HG02798 (cell line): Measurements from ENCODE around the gene SEMA7A.
A peak's percentile ranks its signal among the peaks of the same experiment; 100 is the strongest.

Experiments
- ATAC-seq: cut with Tn5 transposase; IDR thresholded peaks from one replicate; pipeline ENCODE4 v1.9.1; 2021; ENCODE audit warnings: mild to moderate bottlenecking; ENCODE audit not compliant: unreplicated experiment, poor library complexity

The SEMA7A gene

DNA sequence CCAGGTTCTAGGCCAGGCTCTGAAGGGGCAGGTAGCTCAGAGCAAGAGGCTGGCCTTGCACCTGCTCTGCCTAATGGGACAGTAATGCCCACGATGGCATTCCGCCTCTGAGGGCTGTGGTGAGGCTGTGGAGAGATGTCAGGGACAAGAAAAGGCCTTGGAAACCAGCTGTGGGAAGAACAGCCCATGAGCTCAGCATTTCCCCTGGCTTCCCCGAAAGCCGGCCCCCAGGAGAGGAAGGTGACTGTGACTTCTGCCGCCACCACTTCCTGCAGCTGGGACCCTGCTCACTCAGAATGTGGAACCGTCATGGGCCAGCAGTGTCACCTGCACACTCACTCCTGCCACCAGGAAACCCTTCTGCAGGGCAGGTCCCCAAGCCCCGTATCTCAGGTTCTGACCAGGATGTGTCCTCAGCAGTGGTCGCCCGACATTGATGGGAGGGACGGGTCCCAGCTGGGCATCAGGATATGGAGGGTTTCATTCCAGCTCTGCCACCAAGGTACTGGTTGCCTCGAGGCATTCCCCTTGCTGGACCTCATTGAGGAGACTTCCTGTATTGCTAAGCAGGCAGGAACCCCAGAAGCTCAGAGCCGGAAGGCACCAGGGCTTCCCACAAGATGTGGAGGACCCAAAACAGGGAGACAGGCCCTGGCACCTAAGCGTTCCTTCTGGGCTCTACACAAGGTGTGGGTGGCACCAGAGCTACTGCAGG lies 30.7 kb downstream of the SEMA7A start:
- peak; percentile 26 for ATAC-seq

- no peak for ATAC-seq
Measured at GRCh38 chr15:74402337-74402841, 31.4 kb downstream of the SEMA7A start.

- peak; percentile 13 for ATAC-seq
Measured at GRCh38 chr15:74400915-74401757, 32.6 kb downstream of the SEMA7A start.

DNA sequence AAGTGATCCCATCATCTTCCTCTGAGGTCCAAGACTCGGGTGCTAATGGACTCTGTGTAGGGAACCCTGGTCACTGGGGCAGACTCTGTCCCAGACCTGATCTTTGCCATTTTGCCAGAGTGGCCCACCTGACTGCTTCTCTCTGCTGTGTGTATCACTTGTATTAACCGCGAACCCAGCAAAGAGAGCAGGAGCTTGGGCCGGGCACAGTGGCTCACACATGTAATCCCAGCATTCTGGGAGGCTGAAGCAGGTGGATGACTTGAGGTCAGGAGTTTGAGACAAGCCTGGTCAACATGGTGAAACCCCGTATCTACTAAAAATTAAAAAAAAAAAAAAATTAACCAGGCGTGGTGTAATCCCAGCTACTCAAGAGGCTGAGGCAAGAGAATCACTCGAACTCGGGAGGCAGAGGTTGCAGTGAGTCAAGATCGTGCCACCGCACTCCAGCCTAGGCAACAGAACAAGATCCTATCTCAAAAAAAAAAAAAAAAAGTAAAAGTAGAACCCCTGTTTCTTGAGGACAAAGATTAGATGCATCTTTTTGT lies 33.4 kb downstream of the SEMA7A start:
- no peak for ATAC-seq

- ATAC-seq = no peak
Measured at GRCh38 chr15:74399511-74400312, 34.0 kb downstream of the SEMA7A start.

DNA sequence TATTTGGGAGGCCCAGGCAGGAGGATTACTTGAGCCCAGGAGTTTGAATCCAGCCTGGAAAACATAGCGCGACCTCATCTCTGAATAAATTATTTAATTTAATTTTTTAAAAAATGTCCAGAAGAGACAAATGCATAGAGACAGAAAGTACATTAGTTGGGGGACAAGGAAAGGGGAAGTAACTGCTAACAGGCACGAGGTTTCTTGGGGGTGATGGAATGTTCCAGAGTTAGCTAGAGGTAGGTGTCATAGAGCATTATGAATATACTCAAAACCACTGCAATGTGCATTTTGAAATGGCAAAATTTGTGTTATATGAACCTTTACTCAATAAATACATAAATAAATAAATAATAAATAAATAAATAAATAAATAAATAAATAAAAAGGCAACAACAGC lies 34.7 kb downstream of the SEMA7A start:
- ATAC-seq = no peak

DNA sequence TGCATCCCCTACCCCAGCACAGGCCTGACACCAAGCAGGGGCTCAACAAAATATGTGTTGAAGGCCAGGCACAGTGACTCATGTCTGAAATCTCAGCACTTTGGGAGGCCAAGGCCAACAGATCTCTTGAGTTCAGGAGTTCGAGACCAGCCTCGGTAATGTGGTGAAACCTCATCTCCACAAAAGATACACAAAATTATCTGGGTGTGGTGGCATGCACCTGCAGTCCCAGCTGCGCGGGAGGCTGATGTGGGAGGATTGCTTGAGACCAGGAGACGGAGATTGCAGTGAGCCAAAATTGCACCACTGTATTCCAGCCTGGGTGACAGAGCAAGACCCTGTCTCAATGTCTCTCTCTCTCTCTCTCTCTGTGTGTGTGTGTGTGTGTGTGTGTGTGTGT lies 35.6 kb downstream of the SEMA7A start:
- ATAC-seq = no peak

DNA sequence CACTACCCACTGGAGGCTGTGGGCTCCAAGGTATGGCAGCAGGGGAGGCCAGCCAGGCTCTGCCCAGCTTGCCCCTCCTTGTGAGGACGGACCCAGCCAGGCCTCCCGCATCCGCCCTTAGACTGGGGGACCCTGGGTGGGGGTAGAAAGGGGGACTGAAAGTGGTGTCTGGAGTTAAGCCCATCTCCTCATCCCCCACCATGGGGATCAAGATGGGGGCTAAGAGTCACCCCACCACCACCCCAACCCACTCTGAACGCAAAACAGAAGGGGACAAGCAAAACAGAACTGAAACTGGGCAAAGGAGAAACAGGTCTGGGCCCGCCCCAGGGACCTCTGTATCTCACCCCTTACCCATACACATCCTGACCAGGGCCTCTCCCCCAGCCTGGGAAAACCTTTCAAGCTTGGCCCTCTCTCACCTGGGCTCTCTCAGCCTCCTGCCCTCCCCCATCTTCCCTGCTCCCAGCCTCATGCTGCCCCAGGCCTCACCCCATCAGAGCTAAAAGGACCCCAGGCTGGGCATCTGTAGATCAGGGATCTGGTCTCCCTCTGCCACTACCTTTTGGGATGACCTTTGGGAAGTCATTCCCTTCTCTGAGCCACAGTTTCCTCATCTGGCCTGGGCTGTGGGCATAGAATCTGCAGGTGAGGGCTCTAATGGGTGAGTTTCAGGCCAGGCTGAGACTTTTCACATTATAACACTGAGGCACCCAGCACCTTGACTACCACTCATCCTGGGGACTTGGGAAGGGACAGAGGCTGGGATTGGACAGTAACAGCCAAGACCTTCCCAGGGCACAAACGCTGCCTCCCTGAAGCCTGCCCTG lies 36.3 kb downstream of the SEMA7A start:
- peak; percentile 18 for ATAC-seq

GRCh38 chr15:74396445-74397238 lies 37.1 kb downstream of the SEMA7A start:
- ATAC-seq = peak; percentile 43

- peak; percentile 3 for ATAC-seq
Measured at GRCh38 chr15:74396146-74396438, 37.7 kb downstream of the SEMA7A start.

DNA sequence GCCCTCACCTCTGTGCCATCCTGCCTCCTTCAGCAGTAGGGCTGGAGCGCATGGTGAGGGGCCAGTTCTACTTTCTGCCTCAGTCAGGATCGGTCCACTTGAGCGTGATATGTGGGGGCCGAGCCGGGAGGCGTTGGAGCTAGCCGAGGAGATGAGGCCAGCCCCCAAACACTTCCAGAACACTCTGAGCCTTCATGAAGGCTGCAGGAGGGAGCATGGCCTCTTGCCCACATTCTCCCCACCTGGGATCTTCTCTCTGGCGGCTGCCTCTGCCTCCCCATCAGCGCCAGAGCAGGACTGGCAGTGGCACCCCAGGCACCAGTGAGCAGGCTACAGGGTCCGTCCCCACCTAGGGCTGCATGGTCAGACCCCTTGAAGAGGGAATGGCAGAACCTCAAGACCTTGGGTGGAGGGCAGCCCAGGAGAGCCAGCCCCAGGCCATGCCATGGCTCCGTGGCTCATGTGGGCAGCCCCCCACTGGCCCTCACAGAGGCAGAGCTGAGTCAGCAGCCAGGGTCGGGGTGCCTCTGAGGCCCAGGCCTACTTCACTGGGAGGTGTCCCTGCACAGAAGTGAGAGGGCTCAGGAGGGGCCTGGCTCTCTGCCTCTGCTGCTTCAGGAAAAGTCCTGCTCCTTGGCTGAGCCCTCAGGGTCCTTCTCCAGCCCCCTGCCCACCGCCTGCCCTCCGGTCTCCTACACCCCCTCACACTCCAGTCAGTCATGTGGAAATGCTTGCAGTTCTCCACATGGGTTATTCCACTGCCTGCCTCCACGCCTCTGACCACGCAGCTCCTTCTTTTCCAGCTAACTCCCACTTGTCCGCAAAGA lies 38.2 kb downstream of the SEMA7A start:
- no peak for ATAC-seq

DNA sequence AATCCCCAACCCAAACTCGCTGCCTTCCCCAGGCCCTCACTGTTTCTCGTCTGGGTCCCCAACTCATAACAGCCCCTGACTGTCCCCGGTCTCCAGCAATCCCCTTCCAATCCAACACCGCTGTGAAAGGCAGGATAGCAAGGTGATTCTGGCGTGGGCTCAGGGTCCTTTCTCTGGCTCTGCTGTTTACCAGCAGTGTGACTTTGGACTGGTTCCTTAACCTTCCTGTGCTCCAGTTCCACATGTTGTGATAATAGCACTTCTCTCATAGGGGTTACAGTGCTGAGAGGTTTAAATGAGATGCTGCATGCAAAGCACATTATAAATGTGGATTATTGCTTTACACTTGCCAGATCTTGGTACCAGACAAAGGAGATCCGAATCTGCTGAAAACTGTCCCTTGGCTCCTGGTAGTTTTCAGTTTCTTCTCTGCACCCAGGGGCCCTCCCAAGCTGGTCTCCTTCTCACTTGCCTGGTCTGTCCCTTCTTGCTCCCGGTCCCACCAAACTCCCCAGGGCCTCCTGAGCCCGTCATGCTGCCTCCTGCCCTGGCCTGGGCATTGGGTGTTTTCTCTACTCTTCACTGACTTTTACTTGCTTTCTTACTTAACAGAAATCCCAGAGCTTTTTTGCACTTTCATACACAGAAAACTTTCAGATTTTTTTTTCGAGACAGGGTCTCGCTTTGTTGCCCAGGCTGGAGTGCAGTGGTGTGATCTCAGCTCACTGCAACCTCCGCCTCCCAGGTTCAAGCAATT lies 39.5 kb downstream of the SEMA7A start:
- ATAC-seq = peak; percentile 16

DNA sequence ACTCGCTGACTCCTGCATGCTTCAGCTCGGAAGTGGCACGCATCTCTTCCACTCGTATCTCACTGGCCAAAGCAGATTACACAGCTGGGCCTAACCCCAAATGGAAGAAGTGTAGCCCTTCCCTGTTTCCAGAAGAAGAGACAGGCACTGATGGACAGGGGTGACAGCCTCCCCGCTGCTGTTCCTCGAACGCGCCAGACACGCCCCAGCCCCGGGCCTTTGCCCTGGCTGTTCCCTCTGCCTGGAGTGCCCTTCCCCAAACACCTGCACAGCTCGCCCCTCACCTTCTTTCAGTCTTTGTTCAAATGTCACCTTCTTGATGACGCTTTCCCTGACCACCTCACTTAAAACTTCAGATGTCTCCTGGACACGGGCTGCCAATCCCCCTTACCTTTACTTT lies 40.3 kb downstream of the SEMA7A start:
- no peak for ATAC-seq

DNA sequence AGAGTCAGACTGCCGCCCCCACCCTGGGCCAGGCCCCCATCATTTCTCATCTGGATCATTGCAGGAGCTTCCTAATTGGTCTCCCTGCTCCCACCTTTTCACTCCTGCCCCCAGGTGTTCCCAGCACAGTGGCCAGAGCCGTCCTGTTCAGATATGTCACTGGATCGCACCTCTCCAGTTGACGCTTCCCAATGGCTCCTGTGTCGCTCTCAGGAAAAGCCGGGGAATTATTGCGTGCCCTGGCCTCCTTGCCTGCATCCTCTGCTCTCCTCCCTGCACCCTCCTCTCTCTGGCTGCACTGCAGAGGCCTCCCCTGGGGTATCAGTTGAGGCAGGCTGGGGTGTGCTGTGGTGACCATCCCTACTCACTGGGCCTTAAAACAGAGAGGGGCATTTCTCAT lies 40.9 kb downstream of the SEMA7A start:
- ATAC-seq = no peak

DNA sequence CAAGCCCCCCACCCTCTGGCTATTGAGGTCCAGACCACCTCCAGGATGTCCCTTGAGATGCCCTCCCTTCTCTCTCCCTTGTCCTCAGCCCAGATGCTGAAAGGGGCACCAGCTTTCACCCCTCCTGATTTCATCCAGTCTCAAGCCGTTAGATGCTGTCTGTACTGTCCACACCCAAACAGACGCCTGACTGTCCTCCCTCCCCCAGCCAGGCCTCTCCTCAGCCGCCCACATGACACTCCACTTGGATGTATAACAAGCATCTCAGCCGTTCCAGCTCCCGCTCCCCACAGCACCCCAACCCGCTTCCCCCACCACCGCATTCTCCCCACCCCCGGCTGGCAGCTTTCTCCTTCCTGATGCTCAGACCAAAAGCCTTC lies 41.3 kb downstream of the SEMA7A start:
- no peak for ATAC-seq

DNA sequence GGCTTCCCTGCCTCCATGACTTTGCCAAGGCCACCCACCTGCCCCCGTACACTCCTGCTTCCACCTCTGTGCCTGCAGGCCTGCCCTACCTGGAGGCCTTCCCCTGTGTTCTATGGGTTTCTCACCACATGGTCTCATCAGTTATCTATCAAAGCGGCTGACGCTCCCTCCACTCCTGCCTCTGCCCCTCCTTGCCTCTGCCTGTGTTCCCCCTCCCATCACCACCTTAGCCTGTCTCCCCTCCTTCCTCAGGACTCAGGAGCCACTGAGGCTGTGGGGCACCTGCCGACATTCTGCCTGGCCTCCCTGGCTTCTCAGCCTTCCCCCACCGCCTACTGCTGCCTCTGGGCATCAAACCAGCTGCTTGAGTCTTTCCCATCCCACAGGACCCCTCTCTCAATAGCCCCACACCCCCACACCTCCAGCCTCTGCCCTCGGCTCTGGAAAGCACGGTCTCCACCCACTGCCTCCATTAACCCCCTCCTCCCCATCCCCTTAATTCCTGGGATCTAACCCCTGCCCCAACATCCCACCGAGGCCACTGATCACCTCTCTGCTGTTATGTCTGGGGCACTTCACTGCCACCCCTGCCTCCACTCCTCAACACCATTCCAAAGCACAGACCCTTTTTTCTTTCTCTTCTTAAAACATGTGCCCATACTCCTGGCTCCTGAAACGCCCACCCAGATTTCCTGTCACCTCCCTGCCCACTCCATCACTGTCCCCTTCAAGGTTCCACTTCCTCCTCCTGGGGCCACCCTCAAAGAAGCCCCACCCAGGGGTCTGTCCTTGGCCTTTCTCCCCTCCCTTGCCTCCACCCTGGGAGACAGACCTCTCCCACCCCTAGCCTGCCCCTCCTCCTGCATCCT lies 41.9 kb downstream of the SEMA7A start:
- no peak for ATAC-seq
